MCF 10A (cell line): ENCODE results near the gene ZNF407. TPM values are rescaled to one million over a fixed set of nuclear protein-coding genes. Genes with fewer than 3 reads are reported as not detected.

Source experiments
- Bru-seq: library from RNA; stranded (reverse); fragments of 400-500 nt; gene quantifications from one replicate; lab custom pipeline; 2021; lab: Mats Ljungman, UMichigan
- BruChase-seq, 2 experiments: library from RNA; stranded (reverse); fragments of 400-500 nt; gene quantifications; one replicate each; lab custom pipeline; 2021; lab: Mats Ljungman, UMichigan
- BruUV-seq: library from RNA; stranded (reverse); fragments of 400-500 nt; replicated peaks from 2 replicates; lab custom pipeline; 2021; lab: Mats Ljungman, UMichigan
- CTCF ChIA-PET: fragments of 300-600 bp; sonication (Branson Sonifier 250); formaldehyde crosslinking; extraction: SDS; loops from one replicate; lab custom pipeline; 2021; ENCODE audit warnings: antibody characterized with exemption, inconsistent platforms; lab: Yijun Ruan, JAX
- POLR2A ChIA-PET: fragments of 300-600, 350-650 bp; sonication (Branson Sonifier 250); formaldehyde crosslinking; extraction: SDS; loops from one replicate; lab custom pipeline; 2020; ENCODE audit warnings: antibody characterized with exemption, inconsistent platforms; lab: Yijun Ruan, JAX
- DNase-seq: peaks from one replicate; pipeline ENCODE4 v3.0.0-alpha.2; 2018; ENCODE audit not compliant: unreplicated experiment
- H3K27ac Mint-ChIP-seq: one replicate; pipeline ENCODE4 v1.8.0; 2022; ENCODE audit warnings: mild to moderate bottlenecking, low read depth, mixed read lengths; ENCODE audit not compliant: unreplicated experiment
- H3K27me3 Mint-ChIP-seq: one replicate; pipeline ENCODE4 v1.8.0; 2022; ENCODE audit warnings: mixed read lengths; ENCODE audit not compliant: insufficient read depth, unreplicated experiment
- H3K36me3 Mint-ChIP-seq: one replicate; pipeline ENCODE4 v1.8.0; 2022; ENCODE audit warnings: mild to moderate bottlenecking, moderate library complexity, mixed read lengths; ENCODE audit not compliant: insufficient read depth, unreplicated experiment
- H3K4me1 Mint-ChIP-seq: one replicate; pipeline ENCODE4 v1.8.0; 2022; ENCODE audit warnings: mixed read lengths; ENCODE audit not compliant: insufficient read depth, unreplicated experiment
- H3K4me3 Mint-ChIP-seq: one replicate; pipeline ENCODE4 v1.8.0; 2022; ENCODE audit warnings: mild to moderate bottlenecking, moderate library complexity, mixed read lengths; ENCODE audit not compliant: unreplicated experiment
- H3K9me3 Mint-ChIP-seq: one replicate; pipeline ENCODE4 v1.8.0; 2022; ENCODE audit warnings: mixed read lengths; ENCODE audit not compliant: unreplicated experiment
- intact Hi-C: fragments of 100-400 bp; cut with micrococcal nuclease; formaldehyde crosslinking; loops from 2 replicates; pipeline ENCODE4 v1.14.1; 2022
- long read RNA-seq: library from polyadenylated mRNA; stranded (forward); transcript quantifications from one replicate; pipeline ENCODE4 v2.0.0, GENCODE V29; 2022
- total RNA-seq: library from RNA; stranded (reverse); gene quantifications from 2 replicates; pipeline ENCODE4 v1.2.3, GENCODE V29; 2022
- TF ChIP-seq, protein P1 (sequence below): fragments of 200-600 bp; IDR thresholded peaks from one replicate; pipeline ENCODE4 v1.8.0; 2022; ENCODE audit warnings: antibody characterized with exemption, mild to moderate bottlenecking; ENCODE audit not compliant: unreplicated experiment

The ZNF407 gene
- total RNA-seq (9.5 and 9.9 TPM in 2 replicates), Bru-seq, nascent RNA (percentile 70 among the genes with signal in this experiment), BruChase-seq, experiment 1, labeled RNA remaining after a 6-hour chase (percentile 51 among the genes with signal in this experiment), BruChase-seq, experiment 2, labeled RNA remaining after a 2-hour chase (percentile 65 among the genes with signal in this experiment)
- long read RNA-seq, full-length matches to known transcripts, result 4 of 9 reads
- long read RNA-seq, partial matches to known transcripts, result 0 of 9 reads
- long read RNA-seq, other reads (novel, unspliced or antisense), result 5 of 9 reads

DNA sequence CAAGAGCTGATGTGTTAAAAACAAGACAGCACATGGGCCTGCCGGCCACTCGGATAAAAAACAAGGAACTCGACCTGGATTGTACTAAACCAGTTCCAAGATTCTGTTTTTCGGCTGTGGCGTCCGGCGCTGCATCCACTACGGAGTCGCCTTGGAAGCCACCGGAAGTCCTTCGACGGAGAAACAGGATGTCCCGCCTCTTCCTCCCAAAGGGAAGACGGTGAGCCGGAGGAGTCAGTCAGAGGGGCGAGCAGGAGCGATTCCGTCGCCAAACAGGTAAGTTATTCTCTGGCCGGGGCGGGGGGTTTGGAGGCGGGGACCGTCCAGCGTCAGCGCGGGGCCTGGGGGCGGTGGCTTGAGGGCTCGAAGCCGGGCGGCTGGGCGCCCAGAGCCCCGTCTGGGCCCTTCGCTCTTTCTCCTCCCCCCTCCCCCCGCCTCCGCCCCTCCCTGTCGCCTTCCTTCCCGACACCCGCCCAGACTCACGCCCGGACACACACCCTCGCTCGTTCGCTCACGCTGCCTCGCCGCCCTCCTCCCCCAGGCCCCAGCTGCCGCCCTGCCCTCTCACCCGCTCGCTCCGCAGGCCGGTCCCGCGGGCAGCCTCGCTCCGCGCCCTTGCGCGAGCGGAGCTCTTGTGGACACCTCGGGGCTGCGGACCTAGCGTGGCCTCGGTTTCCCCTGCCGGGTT, at the start of gene ZNF407:
TSS of gene ZNF407 (plus strand) at position 209 of the 688 bp plus-strand sequence. CDS start 33,150 bp downstream, outside the sequence.
- Mint-ChIP-seq H3K36me3 (peaks cover 20% of the 10 kb centered on the region), H3K9me3 (no peaks in the 10 kb centered on the region), H3K27ac (peak within 1 kb of the TSS; percentile 99), H3K4me3 (peak within 1 kb of the TSS; percentile 85), H3K4me1 (no peaks in the 10 kb centered on the region), H3K27me3 (no peaks in the 10 kb centered on the region)
- intact Hi-C loops, result loop anchor here (1.0 kb wide), 1 partner anchor 103 kb away; no protein-coding TSS in a partner anchor
- CTCF ChIA-PET, result interaction anchor here (0.6 to 1.4 kb wide), 3 partner anchors 45 to 390 kb away, joined by 3 to 4 read pairs (median 3); no protein-coding TSS in a partner anchor
- BruUV-seq, result no TSS peak
- DNase-seq, result peak; percentile 93
- POLR2A ChIA-PET, result interaction anchor here (0.6 to 3.8 kb wide), 15 partner anchors 9 to 1967 kb away, joined by 3 to 28 read pairs (median 4); partner anchors contain the start of genes CNDP2, PTGR3 and TSHZ1
- TF ChIP-seq, protein P1, sequence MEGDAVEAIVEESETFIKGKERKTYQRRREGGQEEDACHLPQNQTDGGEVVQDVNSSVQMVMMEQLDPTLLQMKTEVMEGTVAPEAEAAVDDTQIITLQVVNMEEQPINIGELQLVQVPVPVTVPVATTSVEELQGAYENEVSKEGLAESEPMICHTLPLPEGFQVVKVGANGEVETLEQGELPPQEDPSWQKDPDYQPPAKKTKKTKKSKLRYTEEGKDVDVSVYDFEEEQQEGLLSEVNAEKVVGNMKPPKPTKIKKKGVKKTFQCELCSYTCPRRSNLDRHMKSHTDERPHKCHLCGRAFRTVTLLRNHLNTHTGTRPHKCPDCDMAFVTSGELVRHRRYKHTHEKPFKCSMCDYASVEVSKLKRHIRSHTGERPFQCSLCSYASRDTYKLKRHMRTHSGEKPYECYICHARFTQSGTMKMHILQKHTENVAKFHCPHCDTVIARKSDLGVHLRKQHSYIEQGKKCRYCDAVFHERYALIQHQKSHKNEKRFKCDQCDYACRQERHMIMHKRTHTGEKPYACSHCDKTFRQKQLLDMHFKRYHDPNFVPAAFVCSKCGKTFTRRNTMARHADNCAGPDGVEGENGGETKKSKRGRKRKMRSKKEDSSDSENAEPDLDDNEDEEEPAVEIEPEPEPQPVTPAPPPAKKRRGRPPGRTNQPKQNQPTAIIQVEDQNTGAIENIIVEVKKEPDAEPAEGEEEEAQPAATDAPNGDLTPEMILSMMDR, result no peak

GRCh38 chr18:74549591-74550104, 48.0 kb upstream of the ZNF407 start:
- intact Hi-C loops, result no loop called here
- POLR2A ChIA-PET, result no interaction called here
- no peak overlapping the region for H3K27ac Mint-ChIP-seq
- peaks cover 10% of the 10 kb centered on the region for H3K4me1 Mint-ChIP-seq
- TF ChIP-seq, protein P1, result no peak
- no peaks in the 10 kb centered on the region for H3K36me3 Mint-ChIP-seq
- no peak overlapping the region for H3K4me3 Mint-ChIP-seq
- H3K9me3 Mint-ChIP-seq, result peaks cover 10% of the 10 kb centered on the region
- BruUV-seq, result no TSS peak
- CTCF ChIA-PET, result interaction anchor here (0.6 to 6.2 kb wide), 9 partner anchors 17 to 396 kb away, joined by 3 to 36 read pairs (median 4); no protein-coding TSS in a partner anchor
- H3K27me3 Mint-ChIP-seq, result peaks cover 19% of the 10 kb centered on the region
- DNase-seq, result no peak

DNA sequence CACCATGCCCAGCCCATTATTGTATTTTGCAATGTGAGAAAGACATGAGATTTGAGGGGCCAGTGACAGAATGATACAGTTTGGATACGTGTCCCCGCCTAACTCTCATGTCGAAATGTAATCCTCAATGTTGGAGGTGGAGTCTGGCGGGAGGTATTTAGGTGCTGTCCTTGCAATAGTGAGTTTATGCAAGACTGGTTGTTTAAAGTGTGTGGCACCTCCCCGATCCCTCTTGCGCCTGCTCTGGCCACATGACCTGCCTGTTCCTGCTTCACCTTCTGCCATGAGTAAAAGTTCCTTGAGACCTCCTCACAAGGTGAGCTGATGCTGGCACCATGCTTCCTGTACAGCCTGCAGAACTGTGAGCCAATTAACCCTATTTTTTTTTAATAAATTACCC, 46.8 kb upstream of the ZNF407 start:
- BruUV-seq, result no TSS peak
- TF ChIP-seq, protein P1, result no peak
- peaks cover 28% of the 10 kb centered on the region for H3K27me3 Mint-ChIP-seq
- H3K4me1 Mint-ChIP-seq, result peaks cover 10% of the 10 kb centered on the region
- ChIA-PET POLR2A (interaction anchor here (0.5 to 1.4 kb wide), 4 partner anchors 31 to 154 kb away, joined by 3 to 7 read pairs (median 4); partner anchors contain the start of gene CNDP2), CTCF (interaction anchor here (0.6 to 6.2 kb wide), 19 partner anchors 13 to 358 kb away, joined by 3 to 87 read pairs (median 6); partner anchors contain the start of gene CNDP2)
- H3K4me3 Mint-ChIP-seq, result no peak overlapping the region
- H3K36me3 Mint-ChIP-seq, result no peaks in the 10 kb centered on the region
- no peak for DNase-seq
- intact Hi-C loops, result no loop called here
- H3K9me3 Mint-ChIP-seq, result peaks cover 10% of the 10 kb centered on the region
- H3K27ac Mint-ChIP-seq, result no peak overlapping the region
